CD4-positive, alpha-beta T cell (primary cell): ENCODE results near the gene ARAF. TPM values are rescaled to one million over a fixed set of nuclear protein-coding genes. Genes with fewer than 3 reads are reported as not detected.

ENCODE experiments used
- ATAC-seq: fragments of 200-7000 bp; cut with Tn5 transposase; one replicate; pipeline ENCODE4 v1.10.0; 2022; ENCODE audit warnings: mild to moderate bottlenecking; ENCODE audit not compliant: poor library complexity
- CTCF ChIA-PET: fragments of 350-600 bp; sonication (Branson Sonifier 250); formaldehyde crosslinking; loops from one replicate; lab custom pipeline; 2021; ENCODE audit warnings: antibody characterized with exemption, inconsistent platforms; lab: Charles Lee
- POLR2A ChIA-PET: fragments of 350-600 bp; sonication (Branson Sonifier 250); formaldehyde crosslinking; loops from one replicate; lab custom pipeline; 2021; ENCODE audit warnings: antibody characterized with exemption, inconsistent platforms; lab: Charles Lee
- DNase-seq, 14 experiments: peaks; one replicate each; pipeline ENCODE4 v3.0.0-alpha.2; 2013 to 2020; ENCODE audit warnings: mixed read lengths in 2 of 14
- H3K27ac ChIP-seq, 2 donors: one replicate each; pipeline versions ENCODE4 v1.5.1 to v1.7.0; 2013; ENCODE audit warnings: low read length in 2 of 2, low read depth in 1 of 2, mild to moderate bottlenecking in 1 of 2
- H3K27me3 ChIP-seq, 2 experiments: 1 replicate in 1 of 2; 2 replicates in 1 of 2; pipeline versions ENCODE4 v1.6.1 to v1.7.0; 2013; ENCODE audit warnings: low read length in 2 of 2, control low read depth in 1 of 2, mild to moderate bottlenecking in 1 of 2, moderate library complexity in 1 of 2; ENCODE audit not compliant: insufficient read depth in 2 of 2, control insufficient read depth in 1 of 2
- H3K36me3 ChIP-seq: one replicate; pipeline ENCODE4 v1.6.1; 2013; ENCODE audit warnings: low read length, control low read depth; ENCODE audit not compliant: insufficient read depth
- H3K4me1 ChIP-seq: one replicate; pipeline ENCODE4 v1.6.1; 2013; ENCODE audit warnings: low read length, control low read depth; ENCODE audit not compliant: insufficient read depth
- H3K4me3 ChIP-seq: one replicate; pipeline ENCODE4 v1.5.1; 2013; ENCODE audit warnings: mild to moderate bottlenecking, low read length, moderate library complexity
- H3K9me3 ChIP-seq, 2 experiments: 1 replicate in 1 of 2; 2 replicates in 1 of 2; pipeline versions ENCODE4 v1.6.1 to v1.7.0; 2013; ENCODE audit warnings: low read length in 2 of 2, mild to moderate bottlenecking in 2 of 2, control low read depth in 1 of 2, moderate library complexity in 1 of 2; ENCODE audit not compliant: control insufficient read depth in 1 of 2, insufficient read depth in 1 of 2
- H3K27ac Mint-ChIP-seq: one replicate; pipeline ENCODE4 v1.8.0; 2020; ENCODE audit warnings: mixed read lengths
- H3K27me3 Mint-ChIP-seq: one replicate; pipeline ENCODE4 v1.8.0; 2021; ENCODE audit warnings: mixed read lengths
- H3K36me3 Mint-ChIP-seq: one replicate; pipeline ENCODE4 v1.8.0; 2021; ENCODE audit warnings: low read depth, mixed read lengths
- H3K4me1 Mint-ChIP-seq: one replicate; pipeline ENCODE4 v1.8.0; 2021; ENCODE audit warnings: low read depth, mixed read lengths
- H3K4me3 Mint-ChIP-seq: one replicate; pipeline ENCODE4 v1.8.0; 2020; ENCODE audit warnings: mild to moderate bottlenecking, mixed read lengths
- H3K9me3 Mint-ChIP-seq: one replicate; pipeline ENCODE4 v1.8.0; 2020; ENCODE audit warnings: mixed read lengths
- CTCF ChIP-seq: fragments of 200-600 bp; IDR thresholded peaks from one replicate; pipeline ENCODE4 v1.8.0; 2022; ENCODE audit warnings: antibody characterized with exemption, mild to moderate bottlenecking
- intact Hi-C, 2 experiments: fragments of 100-400 bp; cut with DNase I in 1 of 2; cut with micrococcal nuclease in 1 of 2; formaldehyde crosslinking; loops; one replicate each; pipeline versions ENCODE4 v1.15.1 to v1.9.0; 2023 to 2025; cut with DNase I, micrococcal nuclease
- total RNA-seq, 174 experiments: library from RNA in 2 of 174; stranded (reverse) in 2 of 174; gene quantifications; one replicate each; pipeline ENCODE4 v1.2.3 and lab custom pipeline; 2021 to 2026

The ARAF gene
- total RNA-seq, 2 experiments from 2014 or later: 119 to 121 TPM

GRCh38 chrX:47584714-47585113 lies 23.7 kb downstream of the ARAF start:
- ChIA-PET POLR2A (no interaction called here), CTCF (no interaction called here)
- no peak overlapping the region for H3K4me3 Mint-ChIP-seq
- Histone ChIP-seq H3K9me3 (no peaks in the 10 kb centered on the region), H3K4me3 (no peak overlapping the region), H3K36me3 (peaks cover 6% of the 10 kb centered on the region), H3K4me1 (peaks cover 29% of the 10 kb centered on the region), H3K27ac (no peak overlapping the region), H3K27me3 (no peaks in the 10 kb centered on the region)
- H3K9me3 Mint-ChIP-seq: no peaks in the 10 kb centered on the region
- no peak for TF ChIP-seq CTCF
- intact Hi-C loops: loop anchor here in 1 of 2 experiments (5.0 kb wide), 1 partner anchor 38 kb away; no protein-coding TSS in a partner anchor
- ATAC-seq (no peak), DNase-seq (no peak)
- peaks cover 5% of the 10 kb centered on the region for H3K36me3 Mint-ChIP-seq
- H3K27ac Mint-ChIP-seq: no peak overlapping the region
- H3K27me3 Mint-ChIP-seq: no peaks in the 10 kb centered on the region
- peaks cover 28% of the 10 kb centered on the region for H3K4me1 Mint-ChIP-seq

- DNase-seq (no peak), ATAC-seq (no peak)
- Histone ChIP-seq H3K4me1 (peaks cover 29% of the 10 kb centered on the region), H3K9me3 (no peaks in the 10 kb centered on the region), H3K27ac (no peak overlapping the region), H3K36me3 (peaks cover 6% of the 10 kb centered on the region), H3K4me3 (no peak overlapping the region), H3K27me3 (no peaks in the 10 kb centered on the region)
- H3K9me3 Mint-ChIP-seq: no peaks in the 10 kb centered on the region
- CTCF ChIA-PET: no interaction called here
- no peaks in the 10 kb centered on the region for H3K27me3 Mint-ChIP-seq
- no peak overlapping the region for H3K27ac Mint-ChIP-seq
- intact Hi-C loops: no loop called here
- POLR2A ChIA-PET: no interaction called here
- TF ChIP-seq CTCF: no peak
- no peak overlapping the region for H3K4me3 Mint-ChIP-seq
- H3K36me3 Mint-ChIP-seq: peaks cover 5% of the 10 kb centered on the region
- peaks cover 28% of the 10 kb centered on the region for H3K4me1 Mint-ChIP-seq
Measured at GRCh38 chrX:47585273-47585672, 24.3 kb downstream of the ARAF start.

GRCh38 chrX:47586043-47586787 lies 25.2 kb downstream of the ARAF start:
- no peak for ATAC-seq
- CTCF ChIA-PET: no interaction called here

More at GRCh38 chrX:47586043-47586787, 25.2 kb downstream of the ARAF start:
- no peak for DNase-seq
- H3K36me3 ChIP-seq: peaks cover 6% of the 10 kb centered on the region
- H3K4me3 Mint-ChIP-seq: no peak overlapping the region
- no peak overlapping the region for H3K27ac ChIP-seq
- peaks cover 23% of the 10 kb centered on the region for H3K4me1 Mint-ChIP-seq
- no peaks in the 10 kb centered on the region for H3K27me3 Mint-ChIP-seq
- POLR2A ChIA-PET: no interaction called here
- no peak for TF ChIP-seq CTCF
- H3K36me3 Mint-ChIP-seq: peaks cover 5% of the 10 kb centered on the region
- no peak overlapping the region for H3K4me3 ChIP-seq
- no peak overlapping the region for H3K27ac Mint-ChIP-seq
- no peaks in the 10 kb centered on the region for H3K9me3 Mint-ChIP-seq
- no peaks in the 10 kb centered on the region for H3K9me3 ChIP-seq
- no peaks in the 10 kb centered on the region for H3K27me3 ChIP-seq
- peaks cover 26% of the 10 kb centered on the region for H3K4me1 ChIP-seq
- intact Hi-C loops: no loop called here
